ENCODE data around the gene GAK.

DNA sequence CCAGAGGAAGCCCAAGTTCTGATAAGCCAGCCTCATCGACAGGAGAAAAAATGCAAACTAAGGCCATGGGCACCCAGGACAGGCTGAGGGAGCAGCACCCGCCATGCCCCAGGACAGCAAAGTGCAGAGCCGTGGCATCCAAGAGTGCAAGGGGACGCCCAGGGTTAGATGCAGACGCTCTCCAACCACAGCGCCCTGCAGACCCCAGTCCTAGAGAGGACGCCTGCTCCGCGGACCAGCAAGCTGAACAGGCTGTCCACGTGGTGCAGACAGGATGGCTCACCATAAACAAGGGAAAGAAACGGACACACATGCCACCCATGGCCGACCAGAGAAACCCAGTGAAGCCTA lies 32.6 kb downstream of the GAK start:
- TF ChIP-seq, protein P1, sequence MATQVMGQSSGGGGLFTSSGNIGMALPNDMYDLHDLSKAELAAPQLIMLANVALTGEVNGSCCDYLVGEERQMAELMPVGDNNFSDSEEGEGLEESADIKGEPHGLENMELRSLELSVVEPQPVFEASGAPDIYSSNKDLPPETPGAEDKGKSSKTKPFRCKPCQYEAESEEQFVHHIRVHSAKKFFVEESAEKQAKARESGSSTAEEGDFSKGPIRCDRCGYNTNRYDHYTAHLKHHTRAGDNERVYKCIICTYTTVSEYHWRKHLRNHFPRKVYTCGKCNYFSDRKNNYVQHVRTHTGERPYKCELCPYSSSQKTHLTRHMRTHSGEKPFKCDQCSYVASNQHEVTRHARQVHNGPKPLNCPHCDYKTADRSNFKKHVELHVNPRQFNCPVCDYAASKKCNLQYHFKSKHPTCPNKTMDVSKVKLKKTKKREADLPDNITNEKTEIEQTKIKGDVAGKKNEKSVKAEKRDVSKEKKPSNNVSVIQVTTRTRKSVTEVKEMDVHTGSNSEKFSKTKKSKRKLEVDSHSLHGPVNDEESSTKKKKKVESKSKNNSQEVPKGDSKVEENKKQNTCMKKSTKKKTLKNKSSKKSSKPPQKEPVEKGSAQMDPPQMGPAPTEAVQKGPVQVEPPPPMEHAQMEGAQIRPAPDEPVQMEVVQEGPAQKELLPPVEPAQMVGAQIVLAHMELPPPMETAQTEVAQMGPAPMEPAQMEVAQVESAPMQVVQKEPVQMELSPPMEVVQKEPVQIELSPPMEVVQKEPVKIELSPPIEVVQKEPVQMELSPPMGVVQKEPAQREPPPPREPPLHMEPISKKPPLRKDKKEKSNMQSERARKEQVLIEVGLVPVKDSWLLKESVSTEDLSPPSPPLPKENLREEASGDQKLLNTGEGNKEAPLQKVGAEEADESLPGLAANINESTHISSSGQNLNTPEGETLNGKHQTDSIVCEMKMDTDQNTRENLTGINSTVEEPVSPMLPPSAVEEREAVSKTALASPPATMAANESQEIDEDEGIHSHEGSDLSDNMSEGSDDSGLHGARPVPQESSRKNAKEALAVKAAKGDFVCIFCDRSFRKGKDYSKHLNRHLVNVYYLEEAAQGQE (IDR thresholded peaks at IDR 0.05; ENCODE audit: insufficient read depth in 1 of 2, low read depth in 2 of 2, low read length in 2 of 2): no peak
- TF ChIP-seq POLR2AphosphoS5 (IDR thresholded peaks at IDR 0.05; ENCODE audit: low read depth, low read length) (no peak), TAF1 (IDR thresholded peaks at IDR 0.05; ENCODE audit: borderline replicate concordance, insufficient read depth, low read length) (no peak)
